ENCODE measurements around the gene OSBPL8.

DNA sequence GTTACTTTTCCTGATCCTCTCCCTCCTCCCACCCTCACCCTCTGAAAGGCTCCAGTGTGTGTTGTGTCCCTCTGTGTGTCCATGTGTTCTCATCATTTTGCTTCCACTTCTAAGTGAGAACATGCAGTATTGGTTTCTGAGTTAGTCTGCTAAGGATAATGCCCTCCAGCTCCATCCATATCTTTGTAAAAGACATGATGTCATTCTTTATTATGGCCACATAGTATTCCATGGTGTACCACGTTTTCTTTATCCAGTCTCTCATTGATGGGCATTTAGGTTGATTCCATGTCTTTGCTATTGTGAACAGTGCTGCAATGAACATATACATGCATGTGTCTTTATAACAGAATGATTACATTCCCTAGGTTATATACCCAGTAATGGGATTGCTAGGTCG is 159.4 kb downstream of the OSBPL8 start:
- TF ChIP-seq, protein P1, sequence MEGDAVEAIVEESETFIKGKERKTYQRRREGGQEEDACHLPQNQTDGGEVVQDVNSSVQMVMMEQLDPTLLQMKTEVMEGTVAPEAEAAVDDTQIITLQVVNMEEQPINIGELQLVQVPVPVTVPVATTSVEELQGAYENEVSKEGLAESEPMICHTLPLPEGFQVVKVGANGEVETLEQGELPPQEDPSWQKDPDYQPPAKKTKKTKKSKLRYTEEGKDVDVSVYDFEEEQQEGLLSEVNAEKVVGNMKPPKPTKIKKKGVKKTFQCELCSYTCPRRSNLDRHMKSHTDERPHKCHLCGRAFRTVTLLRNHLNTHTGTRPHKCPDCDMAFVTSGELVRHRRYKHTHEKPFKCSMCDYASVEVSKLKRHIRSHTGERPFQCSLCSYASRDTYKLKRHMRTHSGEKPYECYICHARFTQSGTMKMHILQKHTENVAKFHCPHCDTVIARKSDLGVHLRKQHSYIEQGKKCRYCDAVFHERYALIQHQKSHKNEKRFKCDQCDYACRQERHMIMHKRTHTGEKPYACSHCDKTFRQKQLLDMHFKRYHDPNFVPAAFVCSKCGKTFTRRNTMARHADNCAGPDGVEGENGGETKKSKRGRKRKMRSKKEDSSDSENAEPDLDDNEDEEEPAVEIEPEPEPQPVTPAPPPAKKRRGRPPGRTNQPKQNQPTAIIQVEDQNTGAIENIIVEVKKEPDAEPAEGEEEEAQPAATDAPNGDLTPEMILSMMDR (IDR thresholded peaks at IDR 0.05; ENCODE audit: poor library complexity) = no peak
- TF ChIP-seq EZH2 (IDR thresholded peaks at IDR 0.05; ENCODE audit: borderline replicate concordance) (no peak), EZH2phosphoT487 (IDR thresholded peaks at IDR 0.05; ENCODE audit: low read depth, severe bottlenecking, unreplicated experiment) (no peak)
